Stimulated activated CD4-positive, alpha-beta T cell treated with anti-CD3 and anti-CD28 coated beads, Interleukin-1b, Interleukin-23, amount 100 ng/mL, for 24 hours (primary cell): ENCODE data around the gene TSPAN16.
A peak's percentile ranks its signal among the peaks of the same experiment; 100 is the strongest.

Source experiments
- DNase-seq, 4 experiments: peaks; one replicate each; pipeline ENCODE4 v3.0.0-alpha.2; 2020; ENCODE audit warnings: low read depth in 4 of 4, low spot score in 1 of 4

Gene TSPAN16

DNA sequence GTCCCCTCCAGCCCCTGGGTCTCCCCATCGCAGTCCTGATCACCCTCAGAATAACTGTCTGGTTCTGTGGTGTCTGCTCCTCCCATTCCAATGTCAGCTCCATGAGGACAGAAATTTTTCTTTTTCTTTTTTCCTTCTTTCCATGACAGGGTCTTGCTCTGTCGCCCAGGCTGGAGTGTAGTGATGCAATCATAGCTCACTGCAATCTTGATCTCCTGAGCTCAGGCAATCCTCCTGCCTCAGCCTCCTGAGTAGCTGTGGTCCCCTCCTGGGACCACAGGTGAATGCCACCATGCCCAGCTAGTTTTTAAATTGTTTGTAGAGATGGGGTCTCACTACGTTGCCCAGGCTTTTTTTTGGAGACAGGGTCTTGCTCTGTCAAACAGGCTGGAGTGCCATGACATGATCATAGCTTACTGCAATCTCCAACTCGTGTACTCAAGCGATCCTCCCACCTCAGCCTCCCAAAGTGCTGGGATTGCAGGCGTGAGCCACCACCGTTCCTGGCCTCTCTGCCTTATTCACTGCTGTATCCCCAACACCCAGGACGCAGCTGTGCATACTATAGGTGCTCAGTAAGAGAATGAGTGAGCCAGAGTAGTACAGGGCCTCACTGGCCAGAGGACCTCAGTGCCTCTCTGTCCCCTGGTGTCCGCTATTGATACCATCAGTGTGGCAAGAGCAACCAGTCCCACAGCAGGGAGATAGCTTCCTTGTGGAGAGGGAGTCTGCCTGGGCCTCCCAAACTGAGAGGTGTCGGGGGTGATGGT is 28.5 kb upstream of the TSPAN16 start:
- no peak for DNase-seq

DNA sequence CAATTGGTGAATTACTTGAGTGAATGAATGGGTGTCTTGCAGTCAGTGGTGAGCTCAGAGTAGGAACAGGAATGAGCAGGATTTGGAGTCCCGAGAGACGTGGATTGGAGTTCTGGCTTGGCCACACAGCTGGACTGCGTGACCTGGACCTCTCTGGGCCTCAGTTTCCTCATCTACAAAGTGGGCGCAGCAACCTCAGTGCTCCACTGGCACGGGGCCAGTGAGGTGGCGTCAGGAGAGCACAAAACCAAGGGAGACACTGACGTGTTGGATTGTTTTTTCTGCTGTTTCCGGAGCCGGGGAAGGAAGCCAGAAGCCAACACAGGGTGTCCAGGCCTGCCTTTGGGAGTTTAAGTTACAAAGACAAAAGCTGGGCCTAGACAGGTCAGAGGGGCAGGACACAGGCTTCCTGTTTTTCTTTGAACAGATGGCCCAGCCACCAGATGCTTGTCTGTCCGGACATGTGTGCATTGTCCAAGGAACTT is 27.1 kb upstream of the TSPAN16 start:
- DNase-seq, result no peak

DNA sequence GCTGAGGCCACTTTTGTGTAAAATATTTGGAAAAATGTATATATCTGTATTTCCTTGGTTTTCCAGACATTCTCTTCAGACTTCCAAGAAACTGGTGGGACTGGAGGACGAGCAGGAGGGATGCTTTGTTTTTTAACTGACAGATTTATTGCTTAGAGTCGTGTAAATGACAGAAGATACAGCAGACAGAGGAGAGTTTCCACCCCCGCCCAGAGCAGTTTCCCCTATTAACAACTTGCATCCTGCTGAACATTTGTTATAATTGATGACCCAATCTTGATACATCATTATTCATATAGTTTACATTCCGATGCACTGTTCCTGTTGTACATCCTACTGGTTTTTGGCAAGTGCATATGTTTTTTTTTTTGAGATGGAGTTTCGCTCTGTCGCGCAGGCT is 26.6 kb upstream of the TSPAN16 start:
- DNase-seq, result no peak

DNA sequence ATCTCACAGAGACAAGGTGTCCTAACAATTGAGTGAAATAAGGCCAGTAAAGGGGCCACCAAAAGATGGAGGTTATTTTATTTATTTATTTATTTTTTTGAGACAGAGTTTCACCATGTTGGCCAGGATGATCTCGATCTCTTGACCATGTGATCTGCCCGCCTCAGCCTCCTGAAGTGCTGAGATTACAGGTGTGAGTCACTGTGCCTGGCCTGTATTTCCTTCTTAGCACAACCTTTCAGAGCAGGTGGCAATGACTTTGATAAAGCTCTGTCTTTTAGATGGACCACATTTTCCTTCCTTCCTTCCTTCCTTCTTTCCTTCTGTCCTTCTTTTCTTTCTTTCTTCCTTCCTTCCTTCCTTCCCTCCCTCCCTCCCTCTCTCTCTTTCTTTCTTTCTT is 22.7 kb upstream of the TSPAN16 start:
- no peak for DNase-seq

DNA sequence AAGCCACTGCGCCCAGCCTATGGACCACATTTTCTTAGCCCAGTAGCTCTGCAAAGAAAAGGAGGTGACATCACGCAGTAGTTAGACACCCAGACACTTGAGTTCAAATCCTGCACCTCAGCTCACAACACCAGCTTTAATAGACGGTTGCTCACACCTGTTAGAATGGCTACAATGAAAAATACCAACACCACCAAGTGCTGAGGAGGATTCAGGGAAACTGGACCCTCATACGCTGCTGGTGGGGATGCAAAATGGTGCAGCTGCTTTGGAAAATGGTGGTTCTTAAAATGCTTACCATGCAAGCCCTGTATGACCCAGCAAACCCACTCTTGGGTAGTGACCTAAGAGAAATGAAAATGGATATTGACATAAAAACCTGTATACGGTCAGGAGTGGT is 22.0 kb upstream of the TSPAN16 start:
- DNase-seq, result no peak

DNA sequence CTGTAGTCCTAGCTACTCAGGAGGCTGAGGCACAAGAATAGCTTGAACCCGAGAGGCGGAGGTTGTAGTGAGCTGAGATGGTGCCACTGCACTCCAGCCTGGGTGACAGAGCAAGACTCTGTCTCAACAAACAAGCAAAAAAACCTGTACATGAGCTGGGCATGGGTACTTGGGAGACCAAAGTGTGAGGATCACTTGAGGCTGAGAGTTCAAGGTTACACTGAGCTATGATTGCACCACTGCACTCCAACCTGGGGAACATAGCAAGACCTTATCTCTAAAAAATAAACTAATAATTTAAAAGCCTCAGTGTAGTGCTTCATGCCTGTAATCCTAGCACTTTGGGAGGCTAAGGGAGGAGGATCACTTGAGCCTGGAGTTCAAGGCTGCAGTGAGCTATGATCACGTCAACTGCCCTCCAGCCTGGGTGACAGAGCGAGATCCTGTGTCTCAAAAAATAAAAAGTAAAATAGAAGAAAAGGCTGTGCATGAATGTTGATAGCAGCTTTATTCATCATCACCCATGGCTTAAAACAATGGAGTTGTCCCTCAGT is 21.4 kb upstream of the TSPAN16 start:
- no peak for DNase-seq

DNA sequence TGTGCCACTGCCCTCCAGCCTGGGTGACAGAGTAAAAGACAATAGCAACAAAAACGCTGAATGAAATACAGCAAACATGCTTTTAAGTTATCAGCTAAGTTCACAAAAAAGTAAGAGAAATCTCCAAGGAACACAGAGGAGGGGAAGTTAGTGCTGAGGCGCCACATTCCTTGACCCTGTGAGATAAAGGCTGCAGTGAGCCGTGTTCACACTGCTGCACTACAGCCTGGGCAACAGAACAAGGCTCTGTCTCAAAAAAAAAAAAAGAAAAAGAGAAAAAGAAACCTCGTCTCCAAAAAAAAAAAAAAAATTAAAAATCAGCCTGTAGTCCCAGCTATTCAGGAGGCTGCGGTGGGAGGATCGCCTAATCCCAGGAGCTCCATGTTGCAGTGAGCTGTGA is 17.3 kb upstream of the TSPAN16 start:
- DNase-seq, result no peak

DNA sequence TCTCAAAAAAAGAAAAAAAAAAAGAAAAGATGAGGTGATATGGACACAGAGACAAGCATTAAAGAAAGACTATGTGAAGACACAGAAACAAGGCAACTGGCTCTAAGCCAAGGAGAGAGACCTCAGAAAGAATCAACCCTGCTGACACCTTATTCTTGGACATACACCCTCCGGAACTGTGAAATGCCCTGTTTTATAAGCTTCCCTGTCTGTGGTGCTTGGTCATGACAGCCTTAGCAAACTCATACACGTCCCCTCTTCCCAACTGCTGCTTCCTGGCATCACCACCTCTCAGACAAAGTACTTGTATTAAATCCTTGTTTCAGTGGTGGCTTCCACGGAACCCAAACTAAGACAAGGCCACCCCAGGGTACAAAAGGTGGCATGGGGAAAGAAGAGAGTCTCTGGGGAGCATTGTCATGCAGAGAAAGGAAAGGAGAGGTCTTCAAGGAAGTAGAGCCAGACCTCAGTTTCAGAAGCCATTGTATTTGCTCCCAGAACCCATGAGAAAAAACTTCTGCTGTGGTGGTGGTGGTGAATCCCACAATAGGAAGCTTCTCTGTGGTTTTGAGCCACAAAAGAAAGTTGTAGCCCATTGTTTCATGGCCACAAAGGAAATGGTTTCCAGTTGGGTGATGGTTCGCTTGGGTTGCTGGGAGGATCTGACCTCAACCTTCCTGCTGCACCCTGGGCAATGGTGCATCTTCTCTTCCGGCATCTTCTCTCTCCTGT is 16.3 kb upstream of the TSPAN16 start:
- DNase-seq, result peak in 1 of 4 experiments; percentile 7

DNA sequence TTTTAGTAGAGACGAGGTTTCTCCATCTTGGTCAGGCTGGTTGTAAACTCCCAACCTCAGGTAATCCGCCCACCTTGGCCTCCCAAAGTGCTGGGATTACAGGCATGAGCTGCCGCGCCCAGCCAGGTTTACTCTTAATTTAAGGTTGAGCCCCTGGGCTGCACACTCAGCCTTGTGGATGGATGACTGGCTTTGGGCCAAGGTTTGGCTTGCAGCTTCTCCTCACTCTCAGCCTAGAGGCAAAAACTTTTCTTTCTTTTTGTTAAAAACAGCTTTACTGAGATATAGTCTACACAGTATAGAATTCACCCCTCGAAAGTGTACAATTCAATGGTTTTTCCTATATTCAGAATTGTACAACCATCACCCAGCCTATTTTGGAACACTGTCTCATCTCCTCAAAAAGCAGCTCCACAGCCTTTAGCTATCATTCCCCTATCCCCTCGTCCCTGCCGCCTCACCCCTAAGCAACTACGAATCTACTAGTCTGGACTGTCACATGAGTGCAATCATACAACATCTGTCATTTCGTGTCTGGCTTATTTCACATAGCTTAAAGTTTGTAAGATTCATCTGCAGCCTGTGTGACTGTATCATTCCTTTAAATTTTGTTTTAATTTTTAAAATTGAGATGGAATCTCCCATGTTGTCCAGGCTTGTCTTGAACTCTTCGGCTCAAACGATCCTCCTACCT is 14.5 kb upstream of the TSPAN16 start:
- no peak for DNase-seq

DNA sequence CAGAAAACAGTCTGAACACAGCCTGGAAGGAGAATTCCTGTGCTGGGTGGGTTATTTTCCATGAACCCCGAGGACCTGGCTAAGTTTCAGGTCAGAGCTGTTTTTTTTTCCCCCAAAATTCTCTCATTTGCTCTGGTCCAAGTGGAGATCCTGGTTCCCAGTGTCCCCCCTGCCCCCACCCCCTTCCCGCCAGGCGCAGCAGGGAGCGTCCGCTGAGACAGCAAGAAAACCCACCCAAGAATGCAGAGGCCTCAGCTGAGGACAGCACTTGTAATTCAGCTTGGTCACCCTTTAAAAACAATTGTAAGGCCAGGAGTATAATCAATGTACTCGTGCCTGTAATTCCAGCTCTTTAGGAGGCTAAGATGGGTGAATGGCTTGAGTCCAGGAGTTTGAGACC is 11.4 kb upstream of the TSPAN16 start:
- no peak for DNase-seq

DNA sequence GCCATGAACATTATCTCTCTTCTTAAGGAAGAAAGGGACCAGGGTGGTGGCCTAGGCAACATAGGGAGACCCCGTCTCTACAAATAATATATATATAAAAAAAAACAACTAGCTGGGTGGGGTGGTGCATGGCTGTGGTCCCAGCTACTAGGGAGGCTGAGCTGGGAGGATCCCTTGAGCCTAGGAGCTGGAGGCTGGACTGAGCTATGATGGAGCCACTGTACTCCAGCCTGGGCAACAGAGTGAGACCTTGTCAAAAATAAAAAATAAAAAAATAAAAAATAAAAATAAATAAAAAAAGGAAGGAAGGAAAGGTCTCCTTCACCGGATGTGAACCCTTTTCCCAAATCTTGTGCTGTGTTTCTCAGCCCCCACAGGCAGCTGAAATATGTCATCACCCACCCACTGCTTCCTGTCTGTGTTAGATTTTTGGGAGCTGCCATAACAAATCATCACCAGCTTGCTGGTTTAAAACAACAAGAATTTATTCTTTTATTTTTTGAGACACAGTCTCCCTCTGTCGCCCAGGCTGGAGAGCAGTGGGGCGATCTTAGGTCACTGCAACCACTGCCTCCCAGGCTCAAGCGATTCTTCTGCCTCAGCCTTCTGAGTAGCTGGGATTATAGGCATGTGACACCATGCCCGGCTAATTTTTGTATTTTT is 9.5 kb upstream of the TSPAN16 start:
- no peak for DNase-seq

DNA sequence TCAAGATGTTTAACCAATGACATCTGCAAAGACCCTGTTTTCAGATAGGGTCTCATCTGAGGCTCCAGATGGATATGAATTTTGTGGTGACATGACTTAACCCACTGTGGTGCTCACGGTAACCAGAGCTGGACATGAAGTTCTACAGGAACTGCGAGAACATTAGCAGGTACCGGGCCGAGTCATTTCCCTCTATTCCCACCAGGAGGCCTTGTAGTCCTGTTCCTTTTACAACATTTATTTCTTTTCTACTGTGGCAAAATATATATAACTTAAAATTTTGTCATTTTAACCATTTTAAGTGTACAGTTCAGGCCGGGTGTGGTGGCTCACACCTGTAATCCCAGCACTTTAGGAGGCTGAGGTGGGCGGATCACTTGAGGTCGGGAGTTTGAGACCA is 7.6 kb upstream of the TSPAN16 start:
- no peak for DNase-seq

DNA sequence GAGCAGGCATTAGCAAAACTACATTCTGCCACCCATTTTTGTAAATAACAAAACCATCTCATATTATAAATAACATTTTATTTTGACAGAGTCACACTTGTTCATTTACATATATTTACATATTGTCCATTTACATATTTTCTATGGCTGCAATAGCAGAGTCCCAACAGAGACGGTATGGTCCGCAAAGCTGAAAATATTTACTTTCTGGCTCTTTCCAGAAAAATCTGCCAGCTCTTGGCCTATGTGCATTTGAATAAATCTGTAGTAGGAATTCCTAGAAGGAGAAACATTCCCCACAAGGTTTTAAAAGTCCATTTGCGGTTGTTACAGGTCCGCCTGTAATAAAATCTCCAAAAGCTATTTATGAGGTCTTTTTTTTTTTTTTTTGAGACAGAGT is 5.7 kb upstream of the TSPAN16 start:
- DNase-seq, result no peak

DNA sequence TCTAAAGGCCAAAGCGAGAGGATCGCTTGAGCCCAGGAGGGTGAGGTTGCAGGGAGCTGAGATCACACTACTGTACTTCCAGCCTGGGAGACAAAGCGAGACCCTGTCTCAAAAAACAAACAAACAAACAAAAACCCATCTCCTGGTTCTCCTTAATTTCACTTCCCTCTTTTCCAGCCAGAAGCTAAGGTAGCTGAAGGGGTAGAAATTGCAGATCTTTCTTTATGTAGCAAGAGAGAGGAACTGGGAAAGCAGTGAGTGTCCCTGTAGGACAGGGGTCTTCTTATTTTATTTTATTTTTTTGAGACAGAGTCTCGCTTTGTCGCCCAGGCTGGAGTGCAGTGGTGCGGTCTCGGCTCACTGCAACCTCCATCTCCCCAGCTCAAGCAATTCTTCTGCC is 4.5 kb upstream of the TSPAN16 start:
- no peak for DNase-seq

DNA sequence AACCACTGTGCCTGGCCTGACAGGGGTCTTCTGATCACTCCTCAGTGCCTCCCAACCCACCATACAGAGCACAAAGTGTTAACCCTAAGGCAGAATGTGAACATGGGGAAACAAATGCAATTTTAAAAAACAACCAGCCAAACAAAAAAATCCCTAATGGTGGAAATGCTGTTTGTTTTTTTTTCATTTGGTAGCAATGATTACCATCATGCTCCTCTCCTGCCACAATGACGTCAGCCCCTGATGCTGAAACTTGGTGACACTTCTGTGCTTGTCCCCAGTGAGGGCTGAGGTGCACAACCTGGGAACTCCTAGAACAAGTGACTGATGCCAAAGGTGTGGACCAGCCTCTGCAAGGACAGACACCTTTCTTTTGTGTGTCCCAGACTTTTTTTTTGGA is 4.0 kb upstream of the TSPAN16 start:
- no peak for DNase-seq

DNA sequence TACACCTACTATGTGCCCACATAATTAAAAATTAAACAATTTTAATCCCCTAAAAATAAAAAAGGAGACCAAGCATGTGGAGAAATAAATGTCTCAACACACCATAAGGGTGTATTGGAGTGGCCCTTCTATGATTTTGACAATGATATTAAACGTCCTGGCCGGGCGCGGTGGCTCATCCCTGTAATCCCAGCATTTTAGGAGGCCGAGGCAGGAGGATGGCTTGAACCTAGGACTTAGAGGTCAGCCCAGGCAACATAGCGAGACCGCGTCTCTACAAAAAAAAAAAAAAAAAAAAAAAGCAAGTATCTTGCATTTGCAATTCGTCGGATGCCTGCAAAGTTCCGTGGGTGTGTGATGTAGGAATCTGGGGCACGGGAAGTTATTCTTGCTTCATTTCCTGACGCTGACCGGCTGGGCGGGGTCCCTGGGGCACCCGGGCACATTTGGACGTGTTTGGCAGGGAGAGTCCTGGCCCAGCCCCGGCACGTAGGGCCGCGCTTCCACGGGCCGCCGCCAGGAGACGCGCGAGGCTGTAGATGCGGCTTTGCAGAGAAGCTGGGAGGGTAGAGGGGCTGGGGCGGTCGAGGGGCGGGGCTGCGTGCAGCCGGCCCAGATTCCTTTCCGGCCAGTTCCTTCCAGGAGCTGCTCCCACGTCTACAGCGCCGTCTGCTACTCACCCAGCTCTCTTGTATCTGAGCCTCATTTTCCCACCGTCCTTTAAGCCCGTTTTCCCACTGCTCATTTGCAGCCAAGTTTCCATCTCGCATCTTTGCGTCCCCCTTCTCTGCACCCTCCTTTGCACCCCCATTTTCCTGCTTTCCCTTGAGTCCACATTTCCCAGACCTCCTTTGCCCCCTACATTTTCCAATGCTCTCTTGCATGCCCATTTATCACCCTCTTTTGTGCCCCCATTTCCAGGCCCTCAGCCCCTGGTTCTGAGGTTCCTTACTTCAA is 2.2 kb upstream of the TSPAN16 start:
- DNase-seq, result peak; percentile 44 to 78 (median 72)

DNA sequence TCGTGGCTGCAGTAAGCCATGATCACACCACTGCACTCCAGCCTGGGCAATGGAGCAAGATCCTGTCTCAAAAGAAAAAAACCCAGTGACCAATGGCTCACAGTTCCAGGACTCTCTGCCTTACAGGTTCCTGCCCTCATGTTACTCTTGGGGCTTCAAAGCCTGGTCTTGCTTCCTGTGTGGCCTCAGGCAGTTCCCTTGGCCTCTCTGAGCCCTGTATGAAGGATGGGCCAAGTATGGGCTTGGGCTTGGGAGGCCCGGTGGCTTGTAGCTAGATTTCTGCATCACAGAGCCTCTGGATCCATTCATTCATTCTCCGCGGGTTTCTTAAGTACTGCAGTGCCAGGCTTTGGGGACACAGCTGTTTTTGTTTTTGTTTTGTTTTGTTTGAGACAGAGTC is 780 bp upstream of the TSPAN16 start:
- DNase-seq, result no peak

DNA sequence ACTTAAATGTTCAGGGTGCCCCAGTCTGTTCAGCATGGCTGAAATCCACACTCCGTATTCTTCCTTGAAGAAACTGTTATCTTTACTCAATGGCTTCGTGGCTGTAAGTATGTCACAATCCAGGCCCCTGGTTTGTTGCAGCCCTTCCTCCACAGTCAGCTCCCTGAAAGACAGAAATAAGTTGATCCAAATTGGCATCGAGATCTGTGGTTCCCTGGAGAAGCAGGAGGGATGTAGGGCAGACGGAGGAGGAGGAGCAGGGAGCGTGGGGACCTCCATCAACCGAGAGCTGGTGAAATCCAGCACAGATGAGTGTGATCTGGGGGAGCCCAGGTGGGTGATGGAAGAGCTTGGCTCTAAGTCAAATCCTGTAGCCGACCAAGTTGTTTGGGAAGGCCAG is 304 bp downstream of the TSPAN16 start:
- no peak for DNase-seq

DNA sequence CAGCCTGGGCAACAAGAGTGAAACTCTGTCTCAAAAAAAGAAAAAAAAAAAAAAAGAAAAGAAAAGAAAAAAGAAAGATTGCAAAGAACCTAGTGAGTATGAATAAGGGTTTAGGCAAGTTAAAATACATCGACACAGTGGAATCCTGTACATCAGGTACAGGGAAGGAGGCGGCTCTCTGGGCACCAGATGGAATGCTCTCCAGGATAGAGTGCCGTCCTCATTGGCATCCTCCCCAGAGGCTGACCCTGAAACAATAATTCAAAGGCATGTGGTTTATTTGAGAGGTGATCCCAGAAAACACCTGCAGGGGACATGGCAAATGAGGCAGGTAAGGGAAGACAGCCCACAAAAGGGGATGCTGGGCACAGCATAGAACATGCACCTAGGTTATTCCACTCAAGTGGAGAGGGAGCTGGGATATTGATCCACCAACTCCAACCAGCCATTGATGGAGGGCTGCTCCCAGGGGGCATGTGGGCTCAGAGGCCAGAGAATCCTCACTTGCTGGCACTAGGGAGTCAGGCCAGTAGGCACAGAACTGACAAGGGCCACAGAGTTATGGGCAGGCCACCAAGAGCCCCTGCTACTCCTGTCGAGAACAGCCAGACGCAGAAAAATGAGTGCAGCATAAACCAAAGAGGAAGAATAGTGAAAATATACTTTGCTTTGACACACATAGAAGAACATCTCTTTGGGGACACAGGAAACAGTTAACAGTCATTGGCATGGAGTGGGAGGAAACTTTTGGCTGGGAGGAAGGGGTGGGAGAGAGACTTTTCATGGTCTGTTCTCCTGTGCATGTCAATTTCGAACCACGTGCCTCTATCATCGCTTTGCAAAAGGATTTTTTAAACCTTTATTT is 4.2 kb downstream of the TSPAN16 start:
- DNase-seq, result no peak
